Stimulated activated CD8-positive, alpha-beta memory T cell treated with anti-CD3 and anti-CD28 coated beads, Interleukin-15, amount 100 ng/mL, for 48 hours (primary cell): ENCODE measurements around the gene ARHGAP33.
"Not testable (repeated sequence)": the region's sequence is repeated elsewhere in the genome, so short reads cannot be mapped to it uniquely, and the experiment has no call there.

Experiments used
- DNase-seq, 2 donors: peaks; one replicate each; pipeline ENCODE4 v3.0.0-alpha.2; 2020; ENCODE audit warnings: low read depth in 2 of 2

Gene ARHGAP33

DNA sequence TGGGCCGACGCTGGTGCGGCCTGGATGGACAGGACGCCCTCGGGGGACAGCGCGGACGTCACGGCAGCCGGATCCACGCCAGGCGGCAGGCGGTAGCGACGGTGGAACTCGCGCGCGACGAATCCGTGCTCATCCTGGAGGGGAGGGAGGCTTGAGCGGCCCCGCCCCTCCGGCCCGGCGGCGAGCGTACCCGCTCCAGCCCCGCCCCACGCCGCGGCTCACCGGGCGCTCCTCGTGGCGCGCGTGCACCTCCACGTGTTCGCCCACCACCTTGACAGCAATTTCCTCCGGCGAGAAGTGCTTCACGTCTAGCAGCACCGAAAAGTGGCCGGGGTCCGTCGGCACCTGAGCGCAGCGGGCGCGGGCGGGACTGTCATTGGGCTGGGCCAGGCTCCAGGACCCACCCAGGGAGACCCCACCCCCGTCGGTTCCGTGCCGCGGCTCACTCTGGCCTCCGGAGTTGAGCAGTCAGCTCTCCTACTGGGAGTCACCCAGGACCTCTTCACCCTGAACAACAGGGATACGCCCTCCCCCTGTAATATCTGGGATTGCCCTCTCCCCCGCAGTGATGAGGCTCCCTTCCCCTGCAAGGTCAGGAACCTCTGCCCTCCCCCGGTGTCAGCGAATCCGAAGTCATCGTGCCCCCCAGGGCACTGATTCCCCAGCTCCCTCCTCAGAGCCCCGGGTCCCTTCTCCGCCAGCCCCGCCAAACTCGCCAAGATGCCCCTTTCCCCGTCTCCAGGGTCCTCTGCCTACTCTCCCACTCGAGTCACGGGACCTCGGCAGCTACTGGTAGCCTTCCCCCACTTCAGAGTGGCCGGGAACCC is 19.6 kb upstream of the ARHGAP33 start:
- DNase-seq, result peak; percentile 29 to 44

DNA sequence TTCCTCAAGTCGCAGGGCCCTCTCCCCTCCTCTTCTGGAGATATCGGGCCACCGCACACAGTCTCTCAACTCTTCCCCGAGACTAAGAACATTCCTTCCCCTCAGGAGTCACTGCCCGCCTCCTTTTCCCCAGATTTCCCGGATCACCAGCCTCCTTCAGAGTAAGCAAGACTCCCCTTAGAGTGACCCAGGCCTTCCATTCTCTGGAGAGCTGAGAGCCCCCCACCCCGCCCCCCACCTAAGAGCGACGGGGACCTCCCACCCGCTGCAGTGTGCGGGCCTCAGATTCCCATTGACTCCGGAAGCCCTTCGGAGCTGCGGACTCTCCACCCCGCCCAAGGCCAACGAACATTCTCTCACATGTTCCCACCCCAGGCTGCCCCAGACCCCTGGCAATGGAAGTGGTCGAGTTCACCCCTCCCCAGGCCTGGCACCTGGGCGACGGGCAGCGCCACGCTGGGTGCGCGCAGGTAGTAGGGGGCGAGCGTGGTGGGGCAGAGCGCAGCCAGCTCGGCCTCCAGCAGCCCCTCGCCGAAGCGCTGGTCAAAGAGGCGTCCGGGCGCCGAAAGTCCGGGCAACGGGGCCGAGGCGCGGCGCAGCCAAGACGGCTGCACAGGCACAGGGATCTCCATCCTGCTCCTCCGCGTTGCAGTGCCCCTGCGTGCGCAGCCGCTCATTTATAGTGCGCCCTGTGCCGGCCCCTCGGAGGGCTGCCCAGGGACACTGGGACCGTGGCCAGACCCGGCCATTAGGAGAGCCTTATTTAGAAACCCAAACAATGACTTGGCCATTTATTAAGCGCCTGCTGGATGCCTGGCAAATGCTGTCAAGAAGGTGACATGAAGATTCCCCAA is 18.8 kb upstream of the ARHGAP33 start, which contains the start of gene HSPB6:
HSPB6 (minus strand) TSS at position 653 of the 854 bp plus-strand sequence; CDS start at position 632, 21 bp downstream.
- DNase-seq, result no peak

GRCh38 chr19:35757231-35757748 is 18.1 kb upstream of the ARHGAP33 start:
- no peak for DNase-seq

DNA sequence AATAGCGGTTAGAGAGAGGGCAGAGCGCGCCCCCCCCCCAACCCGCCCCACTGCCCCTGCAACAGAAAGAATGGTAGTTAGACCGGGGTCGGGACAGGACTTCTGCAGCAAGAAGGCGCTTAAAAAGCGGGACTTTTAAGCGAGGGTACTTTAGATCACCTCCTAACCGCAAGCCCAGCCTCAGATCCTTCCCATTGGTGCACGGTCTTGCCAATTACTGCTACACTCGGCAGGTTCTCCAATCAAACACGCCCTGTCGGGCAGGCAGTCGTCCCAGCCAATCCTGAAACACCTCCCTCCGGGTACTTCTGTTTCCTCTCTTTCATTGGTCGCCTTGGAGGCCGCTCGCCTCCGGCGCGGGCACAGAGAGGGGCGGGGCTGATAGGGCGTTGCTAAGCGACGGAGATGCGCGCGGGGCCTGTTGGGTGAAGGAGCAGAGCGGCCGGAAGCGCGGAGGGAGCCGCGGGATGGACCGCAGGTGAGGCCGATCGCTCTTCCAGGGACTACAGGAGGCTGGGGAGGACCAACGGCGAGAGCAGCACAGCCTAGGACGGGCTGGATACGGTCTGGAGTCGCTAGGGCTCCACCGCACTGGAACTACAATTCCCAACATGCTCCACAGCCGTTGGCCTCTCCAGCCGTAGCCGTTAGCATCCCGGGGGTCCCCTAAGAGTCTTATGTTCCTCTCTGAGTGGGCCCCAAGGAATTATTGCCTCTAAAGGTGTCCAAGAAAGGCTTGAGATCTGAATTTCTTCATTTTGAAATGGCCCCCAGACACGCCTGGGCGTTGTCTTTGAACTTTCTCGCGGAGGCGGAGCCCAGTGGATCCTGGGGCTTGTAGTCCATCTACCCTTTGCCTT is 17.4 kb upstream of the ARHGAP33 start, which contains the start of gene PROSER3:
PROSER3 (plus strand) TSS at position 428 of the 860 bp plus-strand sequence; CDS start at position 468, 40 bp downstream.
- peak; percentile 98 for DNase-seq

- DNase-seq, result no peak
Observed at GRCh38 chr19:35759697-35760096, 15.7 kb upstream of the ARHGAP33 start.

DNA sequence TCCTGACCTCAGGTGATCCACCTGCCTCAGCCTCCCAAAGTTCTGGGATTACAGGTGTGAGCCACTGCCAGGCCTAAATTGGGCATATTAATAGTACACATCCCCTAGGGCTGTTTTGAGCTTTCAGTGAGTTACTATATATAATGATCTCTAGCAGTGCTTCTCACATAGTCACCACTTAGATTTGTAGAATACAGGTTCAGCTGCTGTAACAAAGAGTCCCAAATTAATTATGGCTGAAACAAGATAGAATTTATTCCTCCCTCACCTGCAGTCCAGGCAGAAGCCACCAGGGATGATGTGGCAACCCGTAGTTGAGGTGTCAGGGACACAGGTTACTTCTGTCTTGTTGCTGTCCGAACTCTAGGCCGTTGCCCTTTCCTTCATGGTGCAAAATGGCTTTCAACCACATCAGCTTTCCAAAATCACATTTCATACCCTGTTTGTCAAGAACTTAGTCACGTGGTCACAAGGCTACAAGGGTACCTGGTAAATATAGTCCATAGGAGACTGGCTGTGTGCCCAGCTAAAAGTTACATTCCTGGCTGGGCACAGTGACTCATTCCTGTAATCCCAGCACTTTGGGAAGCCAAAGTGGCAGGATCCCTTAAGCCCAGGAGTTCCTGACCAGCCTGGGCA is 14.5 kb upstream of the ARHGAP33 start:
- DNase-seq, result no peak

- no peak for DNase-seq
Observed at GRCh38 chr19:35764432-35765315, 10.7 kb upstream of the ARHGAP33 start.

DNA sequence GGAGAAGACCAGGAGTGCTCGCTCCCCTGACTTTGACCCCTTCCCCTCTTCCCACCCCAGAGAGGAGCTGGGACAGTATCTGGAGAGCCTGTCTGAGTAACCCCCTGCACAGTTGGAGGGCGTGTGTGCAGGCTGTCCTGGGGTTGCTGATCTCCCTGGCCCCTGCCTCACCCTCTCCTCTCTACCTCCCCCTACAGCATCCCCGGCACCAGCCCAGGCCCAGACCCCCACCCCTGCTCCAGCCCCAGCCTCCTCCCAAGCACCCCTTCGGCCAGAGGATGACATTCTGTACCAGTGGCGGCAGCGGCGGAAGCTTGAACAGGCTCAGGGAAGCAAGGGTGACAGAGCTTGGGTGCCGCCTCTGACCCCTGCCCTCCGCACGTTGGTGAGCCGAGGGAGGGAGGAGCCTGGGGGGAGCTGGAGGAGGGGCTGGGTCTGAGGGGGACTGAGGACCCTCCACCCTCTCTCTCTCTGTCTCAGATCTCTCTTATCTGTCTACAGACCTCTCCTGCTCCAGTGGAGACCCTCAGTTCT is 8.7 kb upstream of the ARHGAP33 start:
- DNase-seq, result no peak

- DNase-seq, result no peak
Observed at GRCh38 chr19:35767288-35768081, 7.9 kb upstream of the ARHGAP33 start.

DNA sequence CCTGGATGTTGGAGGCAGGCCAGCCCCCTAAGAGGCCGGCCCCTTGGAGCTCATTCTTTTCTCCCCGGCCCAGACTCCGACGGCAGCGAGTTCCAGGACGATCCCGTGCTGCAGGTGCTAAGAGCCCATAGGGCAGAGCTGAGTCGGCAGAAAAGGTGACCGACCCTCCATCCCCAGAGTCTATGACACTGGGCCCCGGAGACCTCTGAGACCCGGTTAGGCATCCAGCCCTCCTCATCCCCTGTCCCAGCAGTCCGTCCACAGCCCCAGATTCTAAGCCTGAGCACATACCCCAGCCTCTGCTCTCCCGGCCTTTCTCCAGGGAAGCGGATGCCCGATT is 7.3 kb upstream of the ARHGAP33 start:
- no peak for DNase-seq

DNA sequence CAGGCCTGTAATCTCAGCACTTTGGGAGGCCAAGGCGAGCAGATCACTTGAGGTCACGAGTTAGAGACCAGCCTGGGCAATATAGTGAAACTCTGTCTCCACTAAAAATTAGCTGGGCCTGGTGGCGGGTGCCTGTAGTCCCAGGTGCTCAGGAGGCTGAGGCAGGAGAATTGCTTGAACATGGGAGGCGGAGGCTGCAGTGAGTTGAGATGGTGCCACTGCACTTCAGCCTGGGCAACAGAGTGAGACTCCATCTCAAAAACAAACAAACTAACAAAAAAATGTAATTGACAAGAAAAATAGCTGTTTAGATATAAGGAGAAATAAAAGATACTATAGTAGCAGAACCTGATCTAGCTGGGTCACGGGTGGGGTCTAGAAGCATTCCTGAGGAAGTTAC is 3.0 kb upstream of the ARHGAP33 start:
- not testable (repeated sequence) for DNase-seq

GRCh38 chr19:35773020-35773806 is 2.2 kb upstream of the ARHGAP33 start:
- DNase-seq, result no peak

DNA sequence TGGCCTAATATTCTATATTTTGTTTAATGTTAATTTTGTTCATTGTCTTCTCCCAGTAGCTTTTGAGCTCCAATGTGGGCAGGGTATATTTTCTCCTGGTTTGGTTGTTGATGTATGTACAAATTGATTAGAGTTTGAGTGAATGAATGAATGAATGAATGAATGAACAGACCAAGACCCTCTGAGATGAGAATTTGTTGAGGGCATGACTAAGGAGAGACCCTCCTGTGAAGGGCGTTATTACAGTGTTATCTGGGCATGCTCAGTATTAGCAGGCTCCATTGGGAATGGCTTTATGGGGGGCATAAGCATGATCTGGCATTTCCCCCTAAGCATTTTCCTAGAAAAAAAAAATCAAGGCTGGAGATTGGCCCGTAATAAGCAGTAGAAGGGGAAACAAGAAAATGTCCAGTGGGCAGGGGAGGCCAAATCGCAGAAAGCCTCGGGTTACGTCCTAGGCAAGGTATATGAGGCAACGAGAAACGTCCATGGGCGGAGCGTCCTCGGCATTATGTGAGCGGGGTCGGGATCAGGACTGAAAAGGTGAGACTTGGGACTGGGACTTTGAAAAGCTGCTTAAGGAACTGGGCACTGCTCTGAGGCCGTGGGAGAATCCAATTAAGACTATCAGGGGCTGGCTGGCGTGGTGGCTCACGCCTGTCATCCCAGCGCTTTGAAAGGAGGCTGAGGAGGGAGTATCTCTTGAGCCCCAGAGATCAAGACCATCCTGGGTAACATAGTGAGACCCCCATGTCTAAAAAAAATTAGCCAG is 904 bp upstream of the ARHGAP33 start:
- DNase-seq, result no peak

DNA sequence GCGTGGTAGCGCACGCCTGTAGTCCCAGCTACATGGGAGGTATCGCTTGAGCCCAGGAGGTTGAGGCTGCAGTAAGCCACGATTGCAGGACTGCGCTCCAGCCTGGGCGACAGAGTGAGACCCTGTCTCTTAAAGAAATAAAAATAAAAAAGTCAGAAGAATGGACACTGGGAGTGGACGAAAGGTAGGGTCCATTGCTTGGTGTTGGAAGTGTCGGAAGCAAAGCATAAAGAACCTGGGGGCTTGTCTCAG is 392 bp upstream of the ARHGAP33 start:
- DNase-seq, result no peak

GRCh38 chr19:35776102-35776788 is 881 bp downstream of the ARHGAP33 start:
- DNase-seq, result no peak

DNA sequence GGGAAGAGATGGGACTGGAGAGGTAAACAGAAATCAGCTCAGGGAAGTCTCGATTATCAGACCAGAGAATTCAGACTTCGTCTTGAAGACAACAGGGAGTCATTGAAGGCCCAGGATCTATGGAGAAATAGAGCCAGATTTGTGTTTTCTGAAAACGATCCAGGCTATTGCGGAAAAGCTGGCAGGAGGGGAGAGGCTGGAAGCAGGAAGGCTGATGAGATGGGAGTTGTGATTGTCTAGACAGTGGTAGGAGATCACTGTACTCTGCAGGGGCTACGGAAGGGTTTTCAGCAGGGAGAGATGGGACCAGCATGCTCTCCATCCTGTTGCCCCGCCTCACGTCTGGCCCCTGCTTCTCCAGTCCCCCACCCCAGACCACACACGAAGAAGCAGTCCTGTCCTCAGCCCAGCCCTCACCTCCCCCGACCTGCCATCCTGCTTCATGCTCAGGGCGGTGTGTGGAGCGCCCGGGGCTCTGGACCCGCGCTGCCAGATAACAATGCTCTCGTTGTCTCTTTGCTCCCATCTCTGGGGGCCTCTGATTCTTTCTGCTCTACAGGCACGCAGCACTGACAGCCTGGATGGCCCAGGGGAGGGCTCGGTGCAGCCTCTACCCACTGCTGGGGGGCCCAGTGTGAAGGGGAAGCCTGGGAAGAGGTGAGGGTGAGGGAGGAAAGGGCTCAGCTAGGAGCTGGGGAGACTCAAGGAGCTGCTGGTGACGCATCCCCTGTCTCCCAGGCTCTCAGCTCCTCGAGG is 1.9 kb downstream of the ARHGAP33 start:
- no peak for DNase-seq
